Uterus (tissue), 4 donors: ENCODE measurements around the gene KDM6A. TPM values are rescaled to one million over a fixed set of nuclear protein-coding genes. Genes with fewer than 3 reads are reported as not detected.

Experiments
- DNase-seq, 2 donors: peaks; one replicate each; pipeline ENCODE4 v3.0.0-alpha.2; 2019 to 2020
- H3K27ac ChIP-seq, 2 donors: fragments of 200-600 bp; sonication (generic); 1 replicate in 1 of 2; 2 replicates in 1 of 2; pipeline ENCODE4 v1.5.1; 2016 to 2018
- H3K27me3 ChIP-seq, 2 donors: fragments of 200-600 bp; sonication (generic); one replicate each; pipeline ENCODE4 v1.5.1; 2018 to 2019; ENCODE audit warnings: control low read depth in 1 of 2
- H3K36me3 ChIP-seq, 2 donors: fragments of 200-600 bp; sonication (generic); one replicate each; pipeline ENCODE4 v1.5.1; 2019; ENCODE audit warnings: control low read depth in 1 of 2
- H3K4me1 ChIP-seq, 2 donors: fragments of 200-600 bp; sonication (generic); one replicate each; pipeline ENCODE4 v1.5.1; 2018 to 2019; ENCODE audit warnings: control low read depth in 1 of 2
- H3K4me3 ChIP-seq, 2 donors: fragments of 200-600 bp; sonication (generic); 1 replicate in 1 of 2; 2 replicates in 1 of 2; pipeline ENCODE4 v1.5.1; 2018 to 2019; ENCODE audit warnings: mild to moderate bottlenecking in 1 of 2
- H3K9me3 ChIP-seq, 2 donors: fragments of 200-600 bp; sonication (generic); one replicate each; pipeline ENCODE4 v1.5.1; 2019; ENCODE audit warnings: control low read depth in 1 of 2
- CTCF ChIP-seq, 4 experiments: fragments of 200-600 bp in 2 of 4; fragments of 450-650 bp in 2 of 4; sonication (generic) in 2 of 4; IDR thresholded peaks; one replicate each; pipeline ENCODE4 v1.5.1; 2016 to 2019; ENCODE audit warnings: antibody characterized with exemption in 4 of 4, mild to moderate bottlenecking in 2 of 4, moderate library complexity in 1 of 4
- POLR2A ChIP-seq, 2 donors: fragments of 450-650 bp; IDR thresholded peaks; one replicate each; pipeline ENCODE4 v1.6.1; 2016; ENCODE audit warnings: antibody characterized with exemption in 2 of 2, mild to moderate bottlenecking in 1 of 2, moderate library complexity in 1 of 2
- intact Hi-C: fragments of 100-400 bp; cut with DNase I; formaldehyde crosslinking; loops from one replicate; pipeline ENCODE4 v1.15.1; 2023; ENCODE audit warnings: low total_unique reads
- total RNA-seq, 4 donors: library from RNA; depleted of rRNA in 3 of 4; stranded (reverse); fragments of >200 nt in 3 of 4; gene quantifications; one replicate each; pipeline versions ENCODE4 v1.1.0 to v1.2.4, GENCODE V29; 2014 to 2023
- donor health status: DM: yes; HTN: yes; CAD: no.

The KDM6A gene
- total RNA-seq, 4 donors from 2014 or later = 26.2 to 69.0 (median 57.9) TPM

GRCh38 chrX:44876086-44876485 is 3.1 kb downstream of the KDM6A start:
- intact Hi-C loops = no loop called here
- H3K4me3 ChIP-seq = peak overlapping the region in 1 of 2 donors; percentile 93
- H3K27ac ChIP-seq = peak overlapping the region; percentile 99 to 100
- peaks cover 4 to 5% of the 10 kb centered on the region in 2 donors for H3K4me1 ChIP-seq
- no peak for DNase-seq
- no peaks in the 10 kb centered on the region for H3K36me3 ChIP-seq
- no peaks in the 10 kb centered on the region for H3K27me3 ChIP-seq
- H3K9me3 ChIP-seq = no peaks in the 10 kb centered on the region
- TF ChIP-seq CTCF (IDR thresholded peaks at IDR 0.05) (no peak), POLR2A (IDR thresholded peaks at IDR 0.05) (no peak)

- Histone ChIP-seq H3K4me1 (peaks cover 4 to 5% of the 10 kb centered on the region in 2 donors), H3K36me3 (no peaks in the 10 kb centered on the region), H3K4me3 (no peak overlapping the region), H3K9me3 (no peaks in the 10 kb centered on the region), H3K27me3 (no peaks in the 10 kb centered on the region), H3K27ac (peak overlapping the region in 1 of 2 donors; percentile 100)
- DNase-seq = no peak
- TF ChIP-seq POLR2A (IDR thresholded peaks at IDR 0.05) (no peak), CTCF (IDR thresholded peaks at IDR 0.05) (no peak)
- intact Hi-C loops = no loop called here
Observed at GRCh38 chrX:44876767-44877166, 3.8 kb downstream of the KDM6A start.

- no peaks in the 10 kb centered on the region for H3K36me3 ChIP-seq
- H3K27me3 ChIP-seq = no peaks in the 10 kb centered on the region
- peaks cover 4 to 5% of the 10 kb centered on the region in 2 donors for H3K4me1 ChIP-seq
- H3K9me3 ChIP-seq = no peaks in the 10 kb centered on the region
- no peak for DNase-seq
- intact Hi-C loops = no loop called here
- H3K27ac ChIP-seq = no peak overlapping the region
- no peak for TF ChIP-seq CTCF (IDR thresholded peaks at IDR 0.05)
- no peak for TF ChIP-seq POLR2A (IDR thresholded peaks at IDR 0.05)
- H3K4me3 ChIP-seq = no peak overlapping the region
Observed at GRCh38 chrX:44878780-44879179, 5.8 kb downstream of the KDM6A start.

GRCh38 chrX:44881549-44881948 is 8.6 kb downstream of the KDM6A start:
- TF ChIP-seq POLR2A (IDR thresholded peaks at IDR 0.05) = no peak
- no peak for TF ChIP-seq CTCF (IDR thresholded peaks at IDR 0.05)
- Histone ChIP-seq H3K4me3 (no peak overlapping the region), H3K9me3 (no peaks in the 10 kb centered on the region), H3K4me1 (peaks cover 4 to 5% of the 10 kb centered on the region in 2 donors), H3K36me3 (no peaks in the 10 kb centered on the region), H3K27ac (no peak overlapping the region), H3K27me3 (no peaks in the 10 kb centered on the region)
- no peak for DNase-seq
- intact Hi-C loops = no loop called here

- Histone ChIP-seq H3K36me3 (no peaks in the 10 kb centered on the region), H3K4me1 (peaks cover 4 to 5% of the 10 kb centered on the region in 2 donors), H3K27ac (no peak overlapping the region), H3K27me3 (no peaks in the 10 kb centered on the region), H3K9me3 (no peaks in the 10 kb centered on the region), H3K4me3 (no peak overlapping the region)
- intact Hi-C loops = no loop called here
- no peak for DNase-seq
- TF ChIP-seq POLR2A (IDR thresholded peaks at IDR 0.05) (no peak), CTCF (IDR thresholded peaks at IDR 0.05) (no peak)
Observed at GRCh38 chrX:44882635-44883034, 9.6 kb downstream of the KDM6A start.
